H9 (cell line): ENCODE data around the gene SKAP1. TPM values are rescaled to one million over a fixed set of nuclear protein-coding genes. Genes with fewer than 3 reads are reported as not detected.

ENCODE experiments used
- DNase-seq: peaks from one replicate; pipeline ENCODE4 v3.0.0-alpha.2; 2017
- H2AFZ ChIP-seq: one replicate; pipeline ENCODE4 v1.6.1; 2013; ENCODE audit warnings: mild to moderate bottlenecking, low read length, control low read depth, moderate library complexity
- H2AK5ac ChIP-seq: 2 replicates; pipeline ENCODE4 v1.6.1; 2013; ENCODE audit warnings: low read length, control low read depth, mixed read lengths; ENCODE audit not compliant: insufficient read length
- H2BK120ac ChIP-seq: one replicate; pipeline ENCODE4 v1.6.1; 2013; ENCODE audit warnings: low read depth, mild to moderate bottlenecking, low read length, control low read depth, inconsistent platforms; ENCODE audit not compliant: poor library complexity, severe bottlenecking
- H2BK12ac ChIP-seq: 2 replicates; pipeline ENCODE4 v1.6.1; 2013; ENCODE audit warnings: low read length, control low read depth, mixed read lengths, low read depth; ENCODE audit not compliant: insufficient read length
- H2BK15ac ChIP-seq: 2 replicates; pipeline ENCODE4 v1.6.1; 2013; ENCODE audit warnings: low read depth, low read length, control low read depth
- H2BK20ac ChIP-seq: one replicate; pipeline ENCODE4 v1.6.1; 2013; ENCODE audit warnings: low read depth, mild to moderate bottlenecking, low read length, control low read depth, inconsistent platforms; ENCODE audit not compliant: poor library complexity, severe bottlenecking
- H2BK5ac ChIP-seq: 2 replicates; pipeline ENCODE4 v1.6.1; 2013; ENCODE audit warnings: low read length, control low read depth, mixed read lengths; ENCODE audit not compliant: insufficient read length
- H3K14ac ChIP-seq: 2 replicates; pipeline ENCODE4 v1.6.1; 2013; ENCODE audit warnings: low read length, control low read depth; ENCODE audit not compliant: insufficient read depth
- H3K18ac ChIP-seq: 2 replicates; pipeline ENCODE4 v1.6.1; 2013; ENCODE audit warnings: low read depth, mild to moderate bottlenecking, mixed read lengths, low read length, control low read depth; ENCODE audit not compliant: insufficient read length
- H3K23ac ChIP-seq: 2 replicates; pipeline ENCODE4 v1.6.1; 2013; ENCODE audit warnings: low read length, control low read depth, mixed read lengths, low read depth; ENCODE audit not compliant: insufficient read length
- H3K23me2 ChIP-seq: 2 replicates; pipeline ENCODE4 v1.6.1; 2013; ENCODE audit warnings: low read depth, mild to moderate bottlenecking, mixed read lengths, low read length, control low read depth; ENCODE audit not compliant: insufficient read length, poor library complexity, severe bottlenecking
- H3K27ac ChIP-seq: 2 replicates; pipeline ENCODE4 v1.5.1; 2013; ENCODE audit warnings: low read length, control low read depth, mixed read lengths, low read depth; ENCODE audit not compliant: insufficient read length
- H3K27me3 ChIP-seq: 2 replicates; pipeline ENCODE4 v1.6.1; 2013; ENCODE audit warnings: low read length, control low read depth, inconsistent platforms; ENCODE audit not compliant: insufficient read depth
- H3K4ac ChIP-seq: 2 replicates; pipeline ENCODE4 v1.6.1; 2013; ENCODE audit warnings: low read depth, mild to moderate bottlenecking, control low read depth, inconsistent platforms, low read length, moderate library complexity
- H3K4me1 ChIP-seq: 2 replicates; pipeline ENCODE4 v1.6.1; 2013; ENCODE audit warnings: low read length, control low read depth, inconsistent platforms; ENCODE audit not compliant: insufficient read depth
- H3K4me2 ChIP-seq: 2 replicates; pipeline ENCODE4 v1.6.1; 2013; ENCODE audit warnings: low read length, control low read depth, mixed read lengths; ENCODE audit not compliant: insufficient read length, insufficient read depth
- H3K56ac ChIP-seq: 2 replicates; pipeline ENCODE4 v1.6.1; 2013; ENCODE audit warnings: low read depth, mild to moderate bottlenecking, mixed read lengths, low read length, control low read depth; ENCODE audit not compliant: insufficient read length
- H3K79me1 ChIP-seq: 2 replicates; pipeline ENCODE4 v1.6.1; 2013; ENCODE audit warnings: low read depth, mild to moderate bottlenecking, moderate library complexity, low read length, control low read depth, inconsistent platforms; ENCODE audit not compliant: insufficient read depth, poor library complexity, severe bottlenecking
- H3K79me2 ChIP-seq: 2 replicates; pipeline ENCODE4 v1.6.1; 2013; ENCODE audit warnings: low read length, control low read depth, inconsistent platforms; ENCODE audit not compliant: insufficient read depth
- H3K9ac ChIP-seq: 2 replicates; pipeline ENCODE4 v1.6.1; 2013; ENCODE audit warnings: low read length, control low read depth, mixed read lengths; ENCODE audit not compliant: insufficient read length; ENCODE audit errors: extremely low read depth
- H3K9me3 ChIP-seq: one replicate; pipeline ENCODE4 v1.6.1; 2013; ENCODE audit warnings: low read depth, low read length, inconsistent platforms; ENCODE audit not compliant: control insufficient read depth
- H3T11ph ChIP-seq: one replicate; pipeline ENCODE4 v1.6.1; 2013; ENCODE audit warnings: mild to moderate bottlenecking, low read length, control low read depth, inconsistent platforms
- H4K20me1 ChIP-seq: one replicate; pipeline ENCODE4 v1.6.1; 2013; ENCODE audit not compliant: control insufficient read depth, insufficient read length, insufficient read depth
- H4K5ac ChIP-seq: 2 replicates; pipeline ENCODE4 v1.6.1; 2013; ENCODE audit warnings: low read depth, mild to moderate bottlenecking, mixed read lengths, low read length, control low read depth; ENCODE audit not compliant: insufficient read length
- H4K8ac ChIP-seq: replicated peaks from 2 replicates; pipeline ENCODE4 v1.6.1; 2013; ENCODE audit warnings: low read length, control low read depth, mixed read lengths, low read depth; ENCODE audit not compliant: insufficient read length
- H4K91ac ChIP-seq: 2 replicates; pipeline ENCODE4 v1.6.1; 2013; ENCODE audit warnings: low read depth, mild to moderate bottlenecking, moderate library complexity, mixed read lengths, low read length, control low read depth; ENCODE audit not compliant: insufficient read length
- H3K27ac Mint-ChIP-seq, 3 experiments: 2 replicates in 2 of 3; 3 replicates in 1 of 3; pipeline ENCODE4 v1.8.0; 2020 to 2021; ENCODE audit warnings: mixed read lengths in 3 of 3, mild to moderate bottlenecking in 1 of 3, moderate library complexity in 1 of 3
- H3K27me3 Mint-ChIP-seq: 2 replicates; pipeline ENCODE4 v1.8.0; 2021; ENCODE audit warnings: low read depth, mild to moderate bottlenecking, moderate library complexity, mixed read lengths
- H3K36me3 Mint-ChIP-seq, 3 experiments: 2 replicates in 2 of 3; 3 replicates in 1 of 3; pipeline ENCODE4 v1.8.0; 2020 to 2021; ENCODE audit warnings: low read depth in 3 of 3, mixed read lengths in 3 of 3; ENCODE audit not compliant: insufficient read depth in 1 of 3
- H3K4me1 Mint-ChIP-seq, 2 experiments: 2 replicates each; pipeline ENCODE4 v1.8.0; 2020; ENCODE audit warnings: mixed read lengths in 2 of 2
- H3K4me3 Mint-ChIP-seq, 2 experiments: 2 replicates in 1 of 2; 3 replicates in 1 of 2; pipeline ENCODE4 v1.8.0; 2020 to 2021; ENCODE audit warnings: mild to moderate bottlenecking in 2 of 2, mixed read lengths in 2 of 2, moderate library complexity in 1 of 2
- H3K9me3 Mint-ChIP-seq, 2 experiments: 2 replicates in 1 of 2; 3 replicates in 1 of 2; pipeline ENCODE4 v1.8.0; 2020; ENCODE audit warnings: mild to moderate bottlenecking in 2 of 2, mixed read lengths in 2 of 2, moderate library complexity in 1 of 2
- CTCF ChIP-seq: fragments of 200-600 bp; sonication (generic); conservative IDR thresholded peaks from 3 replicates; pipeline ENCODE4 v1.8.0; 2021; ENCODE audit warnings: antibody characterized with exemption, mild to moderate bottlenecking
- total RNA-seq: library from RNA; stranded (reverse); gene quantifications from 2 replicates; pipeline ENCODE4 v1.2.1, GENCODE V29; 2021

The SKAP1 gene
- total RNA-seq, 1 experiment from 2014 or later: not detected

- no peak overlapping the region for H3K27ac ChIP-seq
- no peak overlapping the region for H3K4me3 Mint-ChIP-seq
- no peak overlapping the region for H2BK5ac ChIP-seq
- no peak overlapping the region for H3K9ac ChIP-seq
- H3T11ph ChIP-seq: no peak overlapping the region
- H3K9me3 ChIP-seq: no peaks in the 10 kb centered on the region
- H3K4ac ChIP-seq: no peak overlapping the region
- DNase-seq: no peak
- H3K4me1 Mint-ChIP-seq: no peaks in the 10 kb centered on the region
- no peak overlapping the region for H4K91ac ChIP-seq
- no peak overlapping the region for H3K23ac ChIP-seq
- no peak overlapping the region for H4K5ac ChIP-seq
- H4K8ac ChIP-seq: no peak overlapping the region
- H3K79me1 ChIP-seq: no peaks in the 10 kb centered on the region
- no peak overlapping the region for H2AK5ac ChIP-seq
- H4K20me1 ChIP-seq: no peaks in the 10 kb centered on the region
- no peaks in the 10 kb centered on the region for H3K36me3 Mint-ChIP-seq
- H3K18ac ChIP-seq: no peak overlapping the region
- no peaks in the 10 kb centered on the region for H3K27me3 ChIP-seq
- TF ChIP-seq CTCF: peak; percentile 71
- no peak overlapping the region for H3K56ac ChIP-seq
- H3K23me2 ChIP-seq: no peaks in the 10 kb centered on the region
- H3K79me2 ChIP-seq: no peaks in the 10 kb centered on the region
- H2BK15ac ChIP-seq: no peak overlapping the region
- no peak overlapping the region for H3K14ac ChIP-seq
- H3K4me1 ChIP-seq: no peaks in the 10 kb centered on the region
- H3K27me3 Mint-ChIP-seq: peaks cover 44% of the 10 kb centered on the region
- H3K27ac Mint-ChIP-seq: no peak overlapping the region
- H2BK20ac ChIP-seq: no peak overlapping the region
- H3K9me3 Mint-ChIP-seq: no peaks in the 10 kb centered on the region
- H3K4me2 ChIP-seq: no peak overlapping the region
- H2AFZ ChIP-seq: no peak overlapping the region
- no peak overlapping the region for H2BK12ac ChIP-seq
- H2BK120ac ChIP-seq: no peak overlapping the region
Observed at GRCh38 chr17:48351911-48352332, 78.1 kb downstream of the SKAP1 start.
